Transverse colon (tissue), 4 donors: ENCODE data around the gene DNHD1. TPM values are rescaled to one million over a fixed set of nuclear protein-coding genes. Genes with fewer than 3 reads are reported as not detected.

Experiments
- DNase-seq: peaks from one replicate; pipeline ENCODE4 v3.0.0-alpha.2; 2019
- H3K27ac ChIP-seq, 4 donors: fragments of 200-600 bp; sonication (generic); 2 replicates each; pipeline ENCODE4 v1.5.1; 2016 to 2018; ENCODE audit warnings: inconsistent platforms in 4 of 4
- H3K27me3 ChIP-seq: fragments of 200-600 bp; sonication (generic); 2 replicates; pipeline ENCODE4 v1.5.1; 2017; ENCODE audit warnings: inconsistent platforms
- H3K36me3 ChIP-seq, 4 donors: fragments of 200-600 bp; sonication (generic); 2 replicates each; pipeline ENCODE4 v1.5.1; 2017 to 2019; ENCODE audit warnings: inconsistent platforms in 4 of 4
- H3K4me1 ChIP-seq, 4 donors: fragments of 200-600 bp; sonication (generic); 2 replicates each; pipeline ENCODE4 v1.5.1; 2017 to 2020; ENCODE audit warnings: inconsistent platforms in 4 of 4
- H3K4me3 ChIP-seq, 4 donors: fragments of 200-600 bp; sonication (generic); 1 replicate in 1 of 4; 2 replicates in 3 of 4; pipeline versions ENCODE4 v1.5.1 to v1.6.1; 2017 to 2019; ENCODE audit warnings: inconsistent platforms in 4 of 4
- H3K9me3 ChIP-seq, 2 donors: fragments of 200-600 bp; sonication (generic); 2 replicates each; pipeline ENCODE4 v1.5.1; 2017 to 2019; ENCODE audit warnings: inconsistent platforms in 2 of 2
- EP300 ChIP-seq: sonication (generic); formaldehyde crosslinking; IDR thresholded peaks from one replicate; pipeline ENCODE4 v1.6.1; 2017; ENCODE audit warnings: antibody characterized with exemption, low read depth
- POLR2A ChIP-seq: fragments of 450-650 bp; IDR thresholded peaks from one replicate; pipeline ENCODE4 v1.6.1; 2016; ENCODE audit warnings: antibody characterized with exemption, mild to moderate bottlenecking, moderate library complexity
- POLR2AphosphoS5 ChIP-seq, 3 donors: sonication (generic); formaldehyde crosslinking; IDR thresholded peaks; one replicate each; pipeline ENCODE4 v1.6.1; 2016; ENCODE audit warnings: antibody characterized with exemption in 3 of 3
- WGBS, 2 donors: methylation state at CpG; one replicate each; pipeline ENCODE4 v1.1.5; 2018; ENCODE audit warnings: low coverage in 1 of 2; 5-methylcytosine and 5-hydroxymethylcytosine counted together
- in situ Hi-C, 4 donors: fragments of 200-750 bp; cut with MboI; loops; one replicate each; pipeline versions ENCODE4 v1.15.0 to v1.15.1; 2017; ENCODE audit warnings: low sequenced_read_pairs in 3 of 4, low pct_ligation_motif_present in 1 of 4, low pct_unique_long_range_greater_than_20kb in 1 of 4
- intact Hi-C: fragments of 100-400 bp; cut with DNase I; formaldehyde crosslinking; loops from one replicate; pipeline ENCODE4 v1.15.1; 2023; ENCODE audit warnings: low total_unique reads
- total RNA-seq, 4 donors: library from RNA; depleted of rRNA; stranded (reverse); fragments of >200 nt; gene quantifications; one replicate each; pipeline ENCODE4 v1.1.0, GENCODE V29; 2016
- TF ChIP-seq, protein P1 (sequence below), 5 experiments: fragments of 200-600 bp in 3 of 5; fragments of 450-650 bp in 2 of 5; sonication (generic) in 3 of 5; IDR thresholded peaks; 1 replicate in 2 of 5; 2 replicates in 3 of 5; pipeline ENCODE4 v1.5.1; 2016 to 2017; ENCODE audit warnings: antibody characterized with exemption in 5 of 5, inconsistent platforms in 3 of 5, mild to moderate bottlenecking in 2 of 5, moderate library complexity in 1 of 5

Gene DNHD1
- total RNA-seq, 4 donors from 2014 or later = 19.3 to 57.5 (median 34.0) TPM

DNA sequence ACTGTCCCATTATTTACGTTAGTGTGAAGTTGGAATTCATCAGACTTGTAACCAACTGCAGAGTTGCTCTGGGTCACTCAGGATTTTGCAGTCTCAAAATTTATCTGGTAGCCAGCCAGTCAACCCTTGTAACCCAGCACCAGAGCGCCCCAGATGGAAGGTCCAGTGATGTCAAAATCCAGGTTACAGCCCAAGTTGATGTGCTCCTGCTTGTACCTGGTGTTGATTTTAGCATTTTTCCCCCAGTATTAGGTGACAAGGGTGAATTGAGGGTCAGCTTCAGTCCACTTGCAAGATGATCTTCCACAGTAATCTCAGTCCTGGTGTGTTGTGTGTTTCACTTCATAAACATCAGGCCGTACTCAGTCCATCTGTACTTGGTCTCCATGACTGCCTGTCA is 8.3 kb upstream of the DNHD1 start:
- peak overlapping the region; percentile 27 to 79 (median 56) for H3K27ac ChIP-seq
- intact Hi-C loops (no loop called here), in situ Hi-C loops (loop anchor here in 1 of 4 donors (10.0 kb wide), 1 partner anchor 254 kb away; the partner anchor contains the start of genes CNGA4 and FHIP1B)
- 60 to 87% methylated on average over 1 to 3 of the region's 3 CpGs for WGBS, 2 donors
- TF ChIP-seq EP300 (no peak), POLR2AphosphoS5 (IDR thresholded peaks at IDR 0.05) (no peak), POLR2A (no peak)
- TF ChIP-seq, protein P1, sequence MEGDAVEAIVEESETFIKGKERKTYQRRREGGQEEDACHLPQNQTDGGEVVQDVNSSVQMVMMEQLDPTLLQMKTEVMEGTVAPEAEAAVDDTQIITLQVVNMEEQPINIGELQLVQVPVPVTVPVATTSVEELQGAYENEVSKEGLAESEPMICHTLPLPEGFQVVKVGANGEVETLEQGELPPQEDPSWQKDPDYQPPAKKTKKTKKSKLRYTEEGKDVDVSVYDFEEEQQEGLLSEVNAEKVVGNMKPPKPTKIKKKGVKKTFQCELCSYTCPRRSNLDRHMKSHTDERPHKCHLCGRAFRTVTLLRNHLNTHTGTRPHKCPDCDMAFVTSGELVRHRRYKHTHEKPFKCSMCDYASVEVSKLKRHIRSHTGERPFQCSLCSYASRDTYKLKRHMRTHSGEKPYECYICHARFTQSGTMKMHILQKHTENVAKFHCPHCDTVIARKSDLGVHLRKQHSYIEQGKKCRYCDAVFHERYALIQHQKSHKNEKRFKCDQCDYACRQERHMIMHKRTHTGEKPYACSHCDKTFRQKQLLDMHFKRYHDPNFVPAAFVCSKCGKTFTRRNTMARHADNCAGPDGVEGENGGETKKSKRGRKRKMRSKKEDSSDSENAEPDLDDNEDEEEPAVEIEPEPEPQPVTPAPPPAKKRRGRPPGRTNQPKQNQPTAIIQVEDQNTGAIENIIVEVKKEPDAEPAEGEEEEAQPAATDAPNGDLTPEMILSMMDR (IDR thresholded peaks at IDR 0.05) = no peak
- H3K27me3 ChIP-seq = no peaks in the 10 kb centered on the region
- no peak for DNase-seq
- H3K4me1 ChIP-seq = peaks cover 0 to 43% (median 21%) of the 10 kb centered on the region in 4 donors
- no peak overlapping the region for H3K4me3 ChIP-seq
- no peaks in the 10 kb centered on the region for H3K9me3 ChIP-seq
- peaks cover 0 to 6% (median 0%) of the 10 kb centered on the region in 4 donors for H3K36me3 ChIP-seq

DNA sequence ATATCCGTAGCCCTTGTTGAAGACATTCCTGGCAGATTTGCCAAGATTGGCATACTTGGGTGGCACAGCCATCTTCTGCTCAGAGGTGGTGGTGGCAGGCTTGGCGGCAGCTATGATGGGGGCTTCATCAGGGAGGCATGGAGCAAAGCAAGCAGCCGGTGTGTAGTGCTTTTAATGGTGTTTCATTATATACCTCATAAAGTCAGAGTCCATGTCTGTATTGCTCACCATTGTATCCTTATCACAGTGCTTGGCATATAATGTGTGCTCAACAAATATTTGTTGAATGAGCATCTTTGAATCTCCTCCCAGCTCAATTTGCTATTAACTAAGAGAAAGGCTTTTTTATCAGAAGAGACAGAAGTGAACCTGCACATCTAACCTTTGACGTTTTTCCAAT is 7.8 kb upstream of the DNHD1 start:
- Histone ChIP-seq H3K27me3 (no peaks in the 10 kb centered on the region), H3K4me3 (no peak overlapping the region), H3K4me1 (peaks cover 0 to 43% (median 21%) of the 10 kb centered on the region in 4 donors), H3K9me3 (no peaks in the 10 kb centered on the region), H3K27ac (peak overlapping the region; percentile 27 to 79 (median 56)), H3K36me3 (peaks cover 0 to 6% (median 0%) of the 10 kb centered on the region in 4 donors)
- no peak for DNase-seq
- TF ChIP-seq EP300 (no peak), POLR2A (no peak)
- TF ChIP-seq, protein P1 (IDR thresholded peaks at IDR 0.05) = no peak
- WGBS, 2 donors = 35 to 64% methylated on average over 2 to 4 of the region's 4 CpGs
- intact Hi-C loops = no loop called here
- in situ Hi-C loops = loop anchor here in 1 of 4 donors (10.0 kb wide), 1 partner anchor 255 kb away; the partner anchor contains the start of genes CNGA4 and FHIP1B

DNA sequence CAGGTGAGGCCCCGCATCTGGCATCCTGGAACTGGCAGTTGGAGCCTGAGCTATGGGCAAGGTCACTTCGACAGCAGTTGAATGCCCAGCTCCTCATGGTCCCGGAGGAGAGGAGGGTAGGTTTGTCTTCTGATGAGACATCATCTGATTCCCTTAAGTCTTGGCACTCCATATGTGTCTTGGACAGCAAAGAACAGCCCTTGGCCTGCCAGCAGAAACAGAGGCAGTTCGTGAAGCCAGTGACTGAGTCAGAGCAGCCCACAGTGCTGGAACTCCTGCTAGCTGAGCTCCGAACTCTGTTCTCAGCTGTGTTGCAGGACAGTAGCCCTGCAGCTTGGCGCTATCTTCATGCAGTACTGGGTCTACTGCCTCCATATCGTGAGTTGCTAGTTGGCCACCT is 1.0 kb downstream of the DNHD1 start:
- Histone ChIP-seq H3K36me3 (peaks cover 0 to 6% (median 0%) of the 10 kb centered on the region in 4 donors), H3K27ac (peak overlapping the region; percentile 30 to 58 (median 42)), H3K4me1 (peaks cover 0 to 6% (median 0%) of the 10 kb centered on the region in 4 donors), H3K9me3 (no peaks in the 10 kb centered on the region), H3K4me3 (no peak overlapping the region), H3K27me3 (no peaks in the 10 kb centered on the region)
- WGBS, 2 donors = 61% methylated on average over 7 of the region's 7 CpGs; no CpG with 5 or more reads in 1 of the 2 donors
- TF ChIP-seq POLR2A (no peak), POLR2AphosphoS5 (IDR thresholded peaks at IDR 0.05) (no peak), EP300 (no peak)
- TF ChIP-seq, protein P1 (IDR thresholded peaks at IDR 0.05) = no peak
- intact Hi-C loops = no loop called here
- in situ Hi-C loops = no loop called here
- DNase-seq = no peak

DNA sequence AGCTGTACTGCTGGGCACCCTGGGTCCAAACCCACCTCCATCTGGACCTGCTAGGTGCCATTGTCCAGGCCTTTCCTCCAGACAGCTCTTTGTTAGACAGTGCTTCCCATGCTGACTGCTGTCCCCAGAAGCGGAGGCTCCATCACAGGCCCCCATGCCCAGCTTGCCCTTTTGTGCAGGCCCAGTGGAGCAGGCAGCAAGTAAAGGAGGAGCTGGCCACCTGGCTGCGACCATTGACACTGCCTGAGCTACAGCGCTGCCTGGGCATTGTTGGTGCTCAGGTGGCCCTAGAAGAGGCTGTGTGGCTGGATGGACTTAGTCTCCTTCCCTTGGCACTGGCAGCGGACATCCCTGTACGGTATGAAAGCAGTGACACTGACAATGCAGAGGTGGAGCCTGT is 1.5 kb downstream of the DNHD1 start:
- no peak overlapping the region for H3K4me3 ChIP-seq
- intact Hi-C loops (no loop called here), in situ Hi-C loops (no loop called here)
- no peaks in the 10 kb centered on the region for H3K9me3 ChIP-seq
- H3K4me1 ChIP-seq = peaks cover 0 to 6% (median 0%) of the 10 kb centered on the region in 4 donors
- H3K27me3 ChIP-seq = no peaks in the 10 kb centered on the region
- DNase-seq = no peak
- TF ChIP-seq EP300 (no peak), POLR2A (no peak)
- TF ChIP-seq, protein P1 (IDR thresholded peaks at IDR 0.05) = no peak
- peaks cover 0 to 4% (median 0%) of the 10 kb centered on the region in 4 donors for H3K36me3 ChIP-seq
- peak overlapping the region in 2 of 4 donors; percentile 12 to 53 for H3K27ac ChIP-seq
- WGBS, 2 donors = 100% methylated on average over 5 of the region's 5 CpGs; no CpG with 5 or more reads in 1 of the 2 donors
